Psoas muscle (tissue), 8 donors: ENCODE data around the gene PLEKHA1. TPM values are rescaled to one million over a fixed set of nuclear protein-coding genes. Genes with fewer than 3 reads are reported as not detected.

Experiments used
- ATAC-seq, 4 donors: fragments of 200-7000 bp; cut with Tn5 transposase; one replicate each; pipeline ENCODE4 v1.9.1; 2020; ENCODE audit warnings: moderate library complexity in 3 of 4, mild to moderate bottlenecking in 2 of 4
- DNase-seq, 2 donors: peaks; one replicate each; pipeline ENCODE4 v3.0.0-alpha.2; 2020
- H3K27ac ChIP-seq: fragments of 200-600 bp; one replicate; pipeline ENCODE4 v1.8.0; 2022
- H3K27me3 ChIP-seq, 3 donors: fragments of 200-600 bp in 1 of 3; one replicate each; pipeline versions ENCODE4 v1.6.1 to v1.8.0; 2013 to 2022; ENCODE audit warnings: low read length in 2 of 3, mild to moderate bottlenecking in 2 of 3, moderate library complexity in 1 of 3; ENCODE audit not compliant: insufficient read depth in 3 of 3
- H3K36me3 ChIP-seq, 2 donors: fragments of 200-600 bp in 1 of 2; one replicate each; pipeline versions ENCODE4 v1.6.1 to v1.8.0; 2013 to 2022; ENCODE audit warnings: low read depth in 1 of 2, mild to moderate bottlenecking in 1 of 2, moderate library complexity in 1 of 2; ENCODE audit not compliant: insufficient read depth in 1 of 2
- H3K4me1 ChIP-seq: fragments of 200-600 bp; one replicate; pipeline ENCODE4 v1.8.0; 2022
- H3K4me3 ChIP-seq: fragments of 200-600 bp; one replicate; pipeline ENCODE4 v1.8.0; 2022; ENCODE audit warnings: mild to moderate bottlenecking
- H3K9me3 ChIP-seq: fragments of 200-600 bp; one replicate; pipeline ENCODE4 v1.8.0; 2022
- WGBS, 3 donors: extraction: QIAGEN DNeasy Blood & Tissue Kit; methylation state at CpG; one replicate each; pipeline versions ENCODE4 v1.1.6 to v1.1.7; 2013; 5-methylcytosine and 5-hydroxymethylcytosine counted together
- intact Hi-C, 2 donors: fragments of 100-400 bp; cut with DNase I; formaldehyde crosslinking; loops; one replicate each; pipeline versions ENCODE4 v1.11.0 to v1.14.2; 2022
- polyA plus RNA-seq, 3 donors: library from polyadenylated mRNA; stranded (reverse); fragments of 200-250 nt; gene quantifications; one replicate each; pipeline ENCODE4 v1.2.3, GENCODE V29; 2013
- total RNA-seq, 4 donors: library from RNA; stranded (reverse); fragmentation: NEBNext Ultra II Directional in 2 of 4; extraction: Animal tissue kit (Norgen Biotek cat#: 25700) in 2 of 4; gene quantifications; one replicate each; pipeline versions ENCODE4 v1.2.1 to v1.2.4, GENCODE V29; 2021 to 2023
- TF ChIP-seq, protein P1 (sequence below): fragments of 200-600 bp; IDR thresholded peaks from one replicate; pipeline ENCODE4 v1.8.0; 2022; ENCODE audit warnings: antibody characterized with exemption
- donor health status: healthy with polysubstance abuse.
- donor health status: DM: no; HTN: no; CAD: no; lungs with moderate emphysema.
- donor health status: Bipolar disorder and iron deficiency.
- donor health status: healthy.
- donor health status: DM: yes; HTN: yes; CAD: no.
- donor health status: DM: no; HTN: no; CAD: no.
- donor health status: DM: no; HTN: no; CAD: no.
- donor health status: DM: yes; HTN: yes; CAD: no.

PLEKHA1 gene
- total and polyA plus RNA-seq, 7 donors: 29.5 to 75.3 (median 53.1) TPM

DNA sequence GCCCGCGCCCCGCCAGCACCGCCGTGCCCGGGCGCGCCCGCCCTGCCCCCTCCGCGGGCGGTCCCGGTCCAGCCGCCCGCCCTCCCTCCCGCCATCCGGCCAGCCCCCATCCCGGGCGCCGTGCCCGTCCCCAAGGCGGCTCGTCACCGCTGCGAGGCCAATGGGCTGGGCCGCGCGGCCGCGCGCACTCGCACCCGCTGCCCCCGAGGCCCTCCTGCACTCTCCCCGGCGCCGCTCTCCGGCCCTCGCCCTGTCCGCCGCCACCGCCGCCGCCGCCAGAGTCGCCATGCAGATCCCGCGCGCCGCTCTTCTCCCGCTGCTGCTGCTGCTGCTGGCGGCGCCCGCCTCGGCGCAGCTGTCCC, 86.8 kb downstream of the PLEKHA1 start, which contains the start of gene HTRA1:
Gene HTRA1 (plus strand): TSS at position 187 of the 362 bp plus-strand sequence. CDS start 100 bp downstream, at position 287.
- intact Hi-C loops: loop anchor here in 1 of 2 donors (10.0 kb wide), 1 partner anchor 103 kb away; the partner anchor contains the start of gene DMBT1
- H3K27me3 ChIP-seq: no peaks in the 10 kb centered on the region
- H3K4me1 ChIP-seq: peaks cover 26% of the 10 kb centered on the region
- WGBS, 3 donors: 0 to 1% (median 1%) methylated on average over 21 to 56 of the region's 56 CpGs
- TF ChIP-seq, protein P1, sequence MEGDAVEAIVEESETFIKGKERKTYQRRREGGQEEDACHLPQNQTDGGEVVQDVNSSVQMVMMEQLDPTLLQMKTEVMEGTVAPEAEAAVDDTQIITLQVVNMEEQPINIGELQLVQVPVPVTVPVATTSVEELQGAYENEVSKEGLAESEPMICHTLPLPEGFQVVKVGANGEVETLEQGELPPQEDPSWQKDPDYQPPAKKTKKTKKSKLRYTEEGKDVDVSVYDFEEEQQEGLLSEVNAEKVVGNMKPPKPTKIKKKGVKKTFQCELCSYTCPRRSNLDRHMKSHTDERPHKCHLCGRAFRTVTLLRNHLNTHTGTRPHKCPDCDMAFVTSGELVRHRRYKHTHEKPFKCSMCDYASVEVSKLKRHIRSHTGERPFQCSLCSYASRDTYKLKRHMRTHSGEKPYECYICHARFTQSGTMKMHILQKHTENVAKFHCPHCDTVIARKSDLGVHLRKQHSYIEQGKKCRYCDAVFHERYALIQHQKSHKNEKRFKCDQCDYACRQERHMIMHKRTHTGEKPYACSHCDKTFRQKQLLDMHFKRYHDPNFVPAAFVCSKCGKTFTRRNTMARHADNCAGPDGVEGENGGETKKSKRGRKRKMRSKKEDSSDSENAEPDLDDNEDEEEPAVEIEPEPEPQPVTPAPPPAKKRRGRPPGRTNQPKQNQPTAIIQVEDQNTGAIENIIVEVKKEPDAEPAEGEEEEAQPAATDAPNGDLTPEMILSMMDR: no peak
- H3K9me3 ChIP-seq: no peaks in the 10 kb centered on the region
- H3K4me3 ChIP-seq: peak within 1 kb of the TSS; percentile 76
- ATAC-seq: peak; percentile 48 to 62 (median 56)
- H3K27ac ChIP-seq: peak within 1 kb of the TSS; percentile 63
- DNase-seq: peak; percentile 84 to 88
- H3K36me3 ChIP-seq: no peaks in the 10 kb centered on the region

DNA sequence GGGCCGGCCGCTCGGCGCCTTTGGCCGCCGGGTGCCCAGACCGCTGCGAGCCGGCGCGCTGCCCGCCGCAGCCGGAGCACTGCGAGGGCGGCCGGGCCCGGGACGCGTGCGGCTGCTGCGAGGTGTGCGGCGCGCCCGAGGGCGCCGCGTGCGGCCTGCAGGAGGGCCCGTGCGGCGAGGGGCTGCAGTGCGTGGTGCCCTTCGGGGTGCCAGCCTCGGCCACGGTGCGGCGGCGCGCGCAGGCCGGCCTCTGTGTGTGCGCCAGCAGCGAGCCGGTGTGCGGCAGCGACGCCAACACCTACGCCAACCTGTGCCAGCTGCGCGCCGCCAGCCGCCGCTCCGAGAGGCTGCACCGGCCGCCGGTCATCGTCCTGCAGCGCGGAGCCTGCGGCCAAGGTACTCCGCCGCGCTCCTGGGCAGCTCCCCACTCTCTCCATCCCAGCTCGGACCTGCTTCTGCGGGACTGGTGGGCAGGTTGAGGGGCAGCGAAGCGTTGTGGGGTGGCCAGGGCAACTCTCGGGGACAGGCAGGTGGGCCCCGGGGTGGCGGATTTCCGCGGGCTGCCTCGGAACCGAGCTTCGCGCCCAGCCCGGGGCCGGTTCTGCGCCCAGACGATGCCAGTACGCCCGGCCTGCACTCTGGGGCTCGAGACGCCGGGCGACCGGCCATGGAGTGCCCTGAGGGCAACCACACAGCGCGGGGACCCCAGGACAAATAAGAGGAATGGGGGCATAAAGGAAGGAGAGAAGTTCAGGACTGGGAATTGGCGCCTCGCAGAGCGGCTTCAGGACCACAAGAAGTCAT, 87.4 kb downstream of the PLEKHA1 start:
- Histone ChIP-seq H3K27me3 (no peaks in the 10 kb centered on the region), H3K4me3 (peak overlapping the region; percentile 76), H3K27ac (peak overlapping the region; percentile 63), H3K9me3 (no peaks in the 10 kb centered on the region), H3K36me3 (no peaks in the 10 kb centered on the region), H3K4me1 (peaks cover 26% of the 10 kb centered on the region)
- TF ChIP-seq, protein P1: no peak
- DNase-seq (peak; percentile 36 to 62), ATAC-seq (peak; percentile 50 to 71 (median 60))
- WGBS, 3 donors: 0 to 1% (median 0%) methylated on average over 49 to 95 of the region's 95 CpGs
- intact Hi-C loops: loop anchor here in 1 of 2 donors (10.0 kb wide), 1 partner anchor 103 kb away; the partner anchor contains the start of gene DMBT1

DNA sequence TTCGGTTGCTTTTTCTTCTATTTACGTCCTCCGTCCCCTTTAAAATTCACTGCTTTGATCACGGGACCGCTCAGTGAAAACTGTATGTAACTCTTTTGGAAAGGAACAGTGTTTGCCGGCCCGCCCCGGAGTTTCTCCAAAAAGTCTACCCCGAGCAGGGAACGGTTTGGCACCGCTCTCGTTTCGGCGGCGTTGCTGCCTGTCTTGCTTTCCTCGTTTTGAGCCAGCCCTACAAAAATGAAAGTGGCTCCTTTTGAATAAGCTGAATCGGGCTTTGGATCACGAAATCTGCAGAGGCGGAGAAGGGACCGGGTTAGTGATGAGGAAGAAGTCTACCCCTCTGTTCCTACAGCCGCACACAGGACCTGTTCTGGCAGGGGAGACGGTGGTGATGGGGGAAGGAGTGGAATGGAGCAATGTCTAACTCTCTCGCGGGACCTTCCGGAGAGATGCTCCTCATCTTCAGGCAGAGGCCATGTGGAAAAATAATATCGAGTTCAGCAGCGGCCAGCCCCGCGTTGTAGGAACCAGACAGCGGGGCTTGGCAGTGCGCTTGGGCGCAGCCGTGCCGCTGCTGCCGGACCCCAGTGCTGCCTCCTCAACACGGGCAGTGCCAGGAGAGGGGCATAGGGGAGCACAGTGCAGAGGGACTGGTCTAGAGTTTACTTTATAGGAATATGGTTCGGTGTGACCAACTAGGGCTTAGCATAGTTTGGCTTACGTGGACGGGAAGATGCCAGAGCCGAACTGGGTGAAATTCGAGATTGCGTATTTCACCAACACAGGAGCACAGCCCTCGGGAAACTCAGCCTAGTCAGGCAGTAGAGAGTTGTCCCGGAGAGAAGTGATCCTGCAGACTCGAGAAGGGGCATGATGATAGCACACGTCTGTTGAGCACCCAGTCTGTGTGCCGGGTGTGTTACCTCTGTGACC, 88.3 kb downstream of the PLEKHA1 start:
- Histone ChIP-seq H3K27ac (peak overlapping the region; percentile 61), H3K27me3 (no peaks in the 10 kb centered on the region), H3K36me3 (no peaks in the 10 kb centered on the region), H3K4me3 (peak overlapping the region; percentile 76), H3K4me1 (peaks cover 26% of the 10 kb centered on the region), H3K9me3 (no peaks in the 10 kb centered on the region)
- peak; percentile 54 to 79 (median 62) for ATAC-seq
- 4 to 7% (median 4%) methylated on average over 47 of the region's 47 CpGs for WGBS, 3 donors
- intact Hi-C loops: loop anchor here in 1 of 2 donors (10.0 kb wide), 1 partner anchor 102 kb away; the partner anchor contains the start of gene DMBT1
- DNase-seq: peak; percentile 77 to 81
- TF ChIP-seq, protein P1: no peak

DNA sequence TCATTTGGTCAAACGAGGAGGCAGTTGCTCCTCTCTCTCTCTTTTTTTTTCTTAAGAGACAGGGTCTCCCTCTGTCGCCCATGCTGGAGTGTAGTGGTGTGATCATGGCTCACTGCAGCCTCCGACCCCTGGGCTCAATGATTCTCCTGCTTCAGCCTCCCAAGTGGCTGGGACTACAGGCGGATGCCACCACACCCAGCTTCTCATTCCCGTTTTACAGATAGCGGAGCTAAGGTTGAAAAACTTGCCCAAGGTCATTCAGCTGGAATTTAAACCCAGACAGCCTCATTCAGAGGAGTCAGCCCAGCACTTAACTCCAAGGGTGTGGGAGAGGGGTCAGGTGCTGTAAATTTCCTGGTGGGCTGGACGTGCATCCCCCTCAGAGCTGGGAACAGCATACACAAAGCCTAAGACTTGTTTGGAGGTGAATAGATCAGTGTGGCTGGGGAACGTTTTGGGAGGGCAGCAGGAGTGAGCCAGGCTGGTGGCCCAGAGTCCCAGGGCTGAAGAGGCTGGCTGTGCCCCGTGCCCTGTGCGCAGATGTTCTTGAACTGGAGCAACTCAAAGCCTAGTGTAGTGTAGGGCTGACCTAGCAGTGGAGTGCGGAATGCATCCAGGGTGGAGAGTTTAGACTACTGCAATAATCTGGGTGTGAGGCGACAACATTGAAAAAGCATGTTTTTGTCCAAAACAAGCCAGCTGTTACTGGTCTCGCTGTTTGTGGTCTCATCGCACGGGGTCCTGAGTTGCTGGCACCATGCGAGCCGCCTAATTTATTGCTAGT, 89.2 kb downstream of the PLEKHA1 start:
- 44 to 65% (median 56%) methylated on average over 17 of the region's 17 CpGs for WGBS, 3 donors
- intact Hi-C loops: loop anchor here in 1 of 2 donors (10.0 kb wide), 1 partner anchor 101 kb away; the partner anchor contains the start of gene DMBT1
- H3K4me3 ChIP-seq: peak overlapping the region; percentile 76
- no peaks in the 10 kb centered on the region for H3K36me3 ChIP-seq
- ATAC-seq (no peak), DNase-seq (no peak)
- H3K9me3 ChIP-seq: no peaks in the 10 kb centered on the region
- no peaks in the 10 kb centered on the region for H3K27me3 ChIP-seq
- H3K27ac ChIP-seq: peak overlapping the region; percentile 61
- H3K4me1 ChIP-seq: peaks cover 26% of the 10 kb centered on the region
- TF ChIP-seq, protein P1: no peak
